Measurements from ENCODE around the gene CDC45.
"Not testable (repeated sequence)": the region's sequence is repeated elsewhere in the genome, so short reads cannot be mapped to it uniquely, and the experiment has no call there.

Gene CDC45

GRCh38 chr22:19546680-19547079, 67.0 kb downstream of the CDC45 start:
- TF ChIP-seq CTCF (IDR thresholded peaks at IDR 0.05; ENCODE audit: insufficient read depth, low read length, poor library complexity, severe bottlenecking): no peak
- Histone ChIP-seq H3K27me3 (replicated peaks; ENCODE audit: control insufficient read depth, insufficient read depth, low read length) (no peaks in the 10 kb centered on the region; the same call in 1 of the 2 replicates), H3K4me3 (replicated peaks; ENCODE audit: low read depth, low read length) (no peak overlapping the region), H3K36me3 (ENCODE audit: control insufficient read depth, insufficient read depth, low read length) (no peaks in the 10 kb centered on the region)
- no peak for DNase-seq (ENCODE audit: extremely low read depth, insufficient read length)

- DNase-seq (ENCODE audit: extremely low read depth, insufficient read length): no peak
- TF ChIP-seq CTCF (IDR thresholded peaks at IDR 0.05; ENCODE audit: insufficient read depth, low read length, poor library complexity, severe bottlenecking): no peak
- no peaks in the 10 kb centered on the region; the same call in 1 of the 2 replicates for H3K27me3 ChIP-seq (replicated peaks; ENCODE audit: control insufficient read depth, insufficient read depth, low read length)
Observed at GRCh38 chr22:19547620-19548019, 67.9 kb downstream of the CDC45 start.

GRCh38 chr22:19548427-19548826, 68.7 kb downstream of the CDC45 start:
- not testable (repeated sequence) for DNase-seq (ENCODE audit: extremely low read depth, insufficient read length); H3K4me3 ChIP-seq (replicated peaks; ENCODE audit: low read depth, low read length); H3K36me3 ChIP-seq (ENCODE audit: control insufficient read depth, insufficient read depth, low read length); H3K27me3 ChIP-seq (replicated peaks; ENCODE audit: control insufficient read depth, insufficient read depth, low read length)

More at GRCh38 chr22:19547620-19548019, 67.9 kb downstream of the CDC45 start:
- H3K4me3 ChIP-seq (replicated peaks; ENCODE audit: low read depth, low read length): no peak overlapping the region
- no peaks in the 10 kb centered on the region for H3K36me3 ChIP-seq (ENCODE audit: control insufficient read depth, insufficient read depth, low read length)

- no peak overlapping the region for H3K4me3 ChIP-seq (replicated peaks; ENCODE audit: low read depth, low read length)
- H3K27me3 ChIP-seq (replicated peaks; ENCODE audit: control insufficient read depth, insufficient read depth, low read length): no peaks in the 10 kb centered on the region; the same call in 1 of the 2 replicates
- TF ChIP-seq CTCF (IDR thresholded peaks at IDR 0.05; ENCODE audit: insufficient read depth, low read length, poor library complexity, severe bottlenecking): no peak
- DNase-seq (ENCODE audit: extremely low read depth, insufficient read length): no peak
- H3K36me3 ChIP-seq (ENCODE audit: control insufficient read depth, insufficient read depth, low read length): no peaks in the 10 kb centered on the region
Observed at GRCh38 chr22:19548964-19549363, 69.2 kb downstream of the CDC45 start.

GRCh38 chr22:19549428-19549827, 69.7 kb downstream of the CDC45 start:
- H3K27me3 ChIP-seq (replicated peaks; ENCODE audit: control insufficient read depth, insufficient read depth, low read length): no peaks in the 10 kb centered on the region; the same call in 1 of the 2 replicates

GRCh38 chr22:19550382-19550781, 70.7 kb downstream of the CDC45 start:
- no peak for DNase-seq (ENCODE audit: extremely low read depth, insufficient read length)
- Histone ChIP-seq H3K27me3 (replicated peaks; ENCODE audit: control insufficient read depth, insufficient read depth, low read length) (no peaks in the 10 kb centered on the region; the same call in 1 of the 2 replicates), H3K36me3 (ENCODE audit: control insufficient read depth, insufficient read depth, low read length) (no peaks in the 10 kb centered on the region), H3K4me3 (replicated peaks; ENCODE audit: low read depth, low read length) (no peak overlapping the region)
- no peak for TF ChIP-seq CTCF (IDR thresholded peaks at IDR 0.05; ENCODE audit: insufficient read depth, low read length, poor library complexity, severe bottlenecking)

More at GRCh38 chr22:19549428-19549827, 69.7 kb downstream of the CDC45 start:
- no peaks in the 10 kb centered on the region for H3K36me3 ChIP-seq (ENCODE audit: control insufficient read depth, insufficient read depth, low read length)
- DNase-seq (ENCODE audit: extremely low read depth, insufficient read length): no peak
- TF ChIP-seq CTCF (IDR thresholded peaks at IDR 0.05; ENCODE audit: insufficient read depth, low read length, poor library complexity, severe bottlenecking): no peak
- H3K4me3 ChIP-seq (replicated peaks; ENCODE audit: low read depth, low read length): no peak overlapping the region

All from GM06990 (cell line).